T follicular helper cell (primary cell): Measurements from ENCODE around the gene TXNDC17.
"Not testable (repeated sequence)": the region's sequence is repeated elsewhere in the genome, so short reads cannot be mapped to it uniquely, and the experiment has no call there.

Experiments used
- DNase-seq: peaks from one replicate; pipeline ENCODE4 v3.0.0-alpha.2; 2020; ENCODE audit warnings: low read depth
- total RNA-seq, 2 experiments: gene quantifications; one replicate each; lab custom pipeline; 2026; lab: John Stamatoyannopoulos, UW

TXNDC17 gene
- total RNA-seq = 11.8 to 33.9 reads per million in 2 experiments

- peak; percentile 75 for DNase-seq
These were observed at the start of gene TXNDC17, which contains the start of gene KIAA0753 for GRCh38 chr17:6640536-6641246. Gene TXNDC17 (plus strand): TSS chr17:6641060. CDS start chr17:6641083, 23 bp downstream. Gene KIAA0753 (minus strand): TSS chr17:6640711. CDS start chr17:6635103, 5,608 bp downstream.

- no peak for DNase-seq
These were observed 49.2 kb upstream of the TXNDC17 start for GRCh38 chr17:6591599-6592158.

- no peak for DNase-seq
These were observed 48.7 kb upstream of the TXNDC17 start for GRCh38 chr17:6592173-6592572.

GRCh38 chr17:6593371-6593770, 47.5 kb upstream of the TXNDC17 start:
- not testable (repeated sequence) for DNase-seq

- no peak for DNase-seq
These were observed 44.8 kb upstream of the TXNDC17 start for GRCh38 chr17:6596081-6596480.

GRCh38 chr17:6596511-6596910, 44.3 kb upstream of the TXNDC17 start:
- no peak for DNase-seq

GRCh38 chr17:6596941-6597340, 43.9 kb upstream of the TXNDC17 start:
- no peak for DNase-seq

GRCh38 chr17:6597727-6598126, 43.1 kb upstream of the TXNDC17 start:
- DNase-seq = no peak

- DNase-seq = no peak
These were observed 41.5 kb upstream of the TXNDC17 start for GRCh38 chr17:6599364-6599763.

- no peak for DNase-seq
These were observed 38.7 kb upstream of the TXNDC17 start for GRCh38 chr17:6602141-6602540.

- DNase-seq = no peak
These were observed 37.0 kb upstream of the TXNDC17 start for GRCh38 chr17:6603744-6604325.

- no peak for DNase-seq
These were observed 35.7 kb upstream of the TXNDC17 start for GRCh38 chr17:6605142-6605541.

GRCh38 chr17:6608321-6608720, 32.5 kb upstream of the TXNDC17 start:
- DNase-seq = no peak

GRCh38 chr17:6610011-6610410, 30.8 kb upstream of the TXNDC17 start:
- no peak for DNase-seq

- no peak for DNase-seq
These were observed 29.6 kb upstream of the TXNDC17 start for GRCh38 chr17:6611231-6611630.

- DNase-seq = no peak
These were observed 16.9 kb upstream of the TXNDC17 start for GRCh38 chr17:6623941-6624340.

- no peak for DNase-seq
These were observed 14.2 kb upstream of the TXNDC17 start for GRCh38 chr17:6626616-6627015.

GRCh38 chr17:6627019-6627418, 13.8 kb upstream of the TXNDC17 start:
- DNase-seq = no peak

GRCh38 chr17:6630390-6630789, 10.5 kb upstream of the TXNDC17 start:
- no peak for DNase-seq

- DNase-seq = no peak
These were observed 8.3 kb upstream of the TXNDC17 start for GRCh38 chr17:6632530-6632929.

GRCh38 chr17:6633263-6633662, 7.6 kb upstream of the TXNDC17 start:
- no peak for DNase-seq

GRCh38 chr17:6636105-6636504, 4.8 kb upstream of the TXNDC17 start:
- DNase-seq = no peak
